Measurements from ENCODE around the gene ZNF474.

DNA sequence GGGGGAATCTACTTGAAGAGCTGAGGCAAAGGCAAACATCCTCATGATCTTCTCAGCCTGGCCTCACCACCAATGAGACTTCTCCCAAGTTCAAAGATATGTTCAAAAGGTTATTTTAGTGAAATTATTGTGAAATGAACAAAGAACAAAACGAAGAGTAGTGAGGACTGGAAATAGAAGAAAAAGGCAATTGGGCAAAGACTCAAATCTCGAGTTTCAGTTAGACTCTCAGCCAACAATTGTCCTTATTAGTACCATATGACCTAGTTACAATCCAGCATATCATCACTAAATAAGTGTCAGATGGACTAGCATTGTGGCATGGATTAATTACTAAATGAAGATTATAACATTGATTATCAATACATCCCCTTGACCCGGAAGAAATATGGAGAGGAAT, 9.0 kb downstream of the ZNF474 start:
- TF ChIP-seq, protein P1, sequence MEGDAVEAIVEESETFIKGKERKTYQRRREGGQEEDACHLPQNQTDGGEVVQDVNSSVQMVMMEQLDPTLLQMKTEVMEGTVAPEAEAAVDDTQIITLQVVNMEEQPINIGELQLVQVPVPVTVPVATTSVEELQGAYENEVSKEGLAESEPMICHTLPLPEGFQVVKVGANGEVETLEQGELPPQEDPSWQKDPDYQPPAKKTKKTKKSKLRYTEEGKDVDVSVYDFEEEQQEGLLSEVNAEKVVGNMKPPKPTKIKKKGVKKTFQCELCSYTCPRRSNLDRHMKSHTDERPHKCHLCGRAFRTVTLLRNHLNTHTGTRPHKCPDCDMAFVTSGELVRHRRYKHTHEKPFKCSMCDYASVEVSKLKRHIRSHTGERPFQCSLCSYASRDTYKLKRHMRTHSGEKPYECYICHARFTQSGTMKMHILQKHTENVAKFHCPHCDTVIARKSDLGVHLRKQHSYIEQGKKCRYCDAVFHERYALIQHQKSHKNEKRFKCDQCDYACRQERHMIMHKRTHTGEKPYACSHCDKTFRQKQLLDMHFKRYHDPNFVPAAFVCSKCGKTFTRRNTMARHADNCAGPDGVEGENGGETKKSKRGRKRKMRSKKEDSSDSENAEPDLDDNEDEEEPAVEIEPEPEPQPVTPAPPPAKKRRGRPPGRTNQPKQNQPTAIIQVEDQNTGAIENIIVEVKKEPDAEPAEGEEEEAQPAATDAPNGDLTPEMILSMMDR (IDR thresholded peaks at IDR 0.05) = no peak
- TF ChIP-seq POLR2A (IDR thresholded peaks at IDR 0.05) = no peak
